ENCODE measurements around the gene NECTIN3. TPM values are rescaled to one million over a fixed set of nuclear protein-coding genes. Genes with fewer than 3 reads are reported as not detected.

Gene NECTIN3
- total and polyA plus RNA-seq, 3 donors from 2014 or later = 84.9 to 119 (median 97.1) TPM

DNA sequence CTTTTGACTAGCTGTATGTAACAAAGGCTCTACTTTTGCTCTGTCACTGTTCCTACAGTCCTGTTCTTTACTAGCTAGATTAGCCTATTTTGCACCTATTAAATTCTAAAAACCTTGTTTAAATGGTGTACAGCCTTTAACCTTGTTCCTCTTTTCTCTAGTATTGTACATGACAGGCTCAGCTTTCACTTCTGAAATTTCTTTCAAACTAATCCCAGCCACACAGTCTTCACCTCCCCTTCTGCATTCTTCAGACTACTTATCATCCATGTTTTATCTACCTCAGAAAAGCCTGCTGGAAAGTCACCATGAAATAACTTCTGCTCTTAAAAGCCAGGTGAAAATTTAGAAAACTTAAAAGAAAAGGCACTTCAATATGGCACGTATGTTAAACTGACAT lies 122.4 kb downstream of the NECTIN3 start:
- WGBS, 2 donors = 95 to 98% methylated on average over 1 of the region's 1 CpG
- Histone ChIP-seq H3K4me3 (no peak overlapping the region), H3K4me1 (no peaks in the 10 kb centered on the region), H3K9me3 (no peaks in the 10 kb centered on the region), H3K27ac (no peak overlapping the region), H3K36me3 (ENCODE audit: low read depth, missing control alignments) (no peaks in the 10 kb centered on the region), H3K27me3 (no peaks in the 10 kb centered on the region)
- TF ChIP-seq POLR2A (IDR thresholded peaks at IDR 0.05) = no peak
- TF ChIP-seq, protein P1, sequence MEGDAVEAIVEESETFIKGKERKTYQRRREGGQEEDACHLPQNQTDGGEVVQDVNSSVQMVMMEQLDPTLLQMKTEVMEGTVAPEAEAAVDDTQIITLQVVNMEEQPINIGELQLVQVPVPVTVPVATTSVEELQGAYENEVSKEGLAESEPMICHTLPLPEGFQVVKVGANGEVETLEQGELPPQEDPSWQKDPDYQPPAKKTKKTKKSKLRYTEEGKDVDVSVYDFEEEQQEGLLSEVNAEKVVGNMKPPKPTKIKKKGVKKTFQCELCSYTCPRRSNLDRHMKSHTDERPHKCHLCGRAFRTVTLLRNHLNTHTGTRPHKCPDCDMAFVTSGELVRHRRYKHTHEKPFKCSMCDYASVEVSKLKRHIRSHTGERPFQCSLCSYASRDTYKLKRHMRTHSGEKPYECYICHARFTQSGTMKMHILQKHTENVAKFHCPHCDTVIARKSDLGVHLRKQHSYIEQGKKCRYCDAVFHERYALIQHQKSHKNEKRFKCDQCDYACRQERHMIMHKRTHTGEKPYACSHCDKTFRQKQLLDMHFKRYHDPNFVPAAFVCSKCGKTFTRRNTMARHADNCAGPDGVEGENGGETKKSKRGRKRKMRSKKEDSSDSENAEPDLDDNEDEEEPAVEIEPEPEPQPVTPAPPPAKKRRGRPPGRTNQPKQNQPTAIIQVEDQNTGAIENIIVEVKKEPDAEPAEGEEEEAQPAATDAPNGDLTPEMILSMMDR (IDR thresholded peaks at IDR 0.05) = no peak
- intact Hi-C loops (cut with DNase I; ENCODE audit: low total_unique reads) = no loop called here
- no peak for DNase-seq

DNA sequence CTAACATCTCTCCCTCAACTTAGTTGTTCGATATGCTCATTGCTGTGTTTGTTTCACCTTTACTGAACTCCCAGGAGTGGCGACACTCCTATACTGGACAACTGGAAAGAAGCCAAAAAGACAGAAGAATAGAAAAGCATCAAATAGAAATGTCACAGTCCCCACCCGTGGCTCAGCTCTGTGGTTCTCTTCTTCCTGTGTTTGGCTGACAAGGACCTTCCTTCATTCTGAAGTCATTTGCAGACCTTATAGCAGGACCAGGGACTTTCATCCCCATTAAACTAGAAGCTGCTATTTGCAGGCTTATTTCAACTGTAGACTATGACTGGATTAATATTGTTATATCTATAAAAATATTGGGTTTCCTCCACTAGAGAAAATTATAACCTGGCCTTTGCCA lies 125.9 kb downstream of the NECTIN3 start:
- TF ChIP-seq, protein P1 (IDR thresholded peaks at IDR 0.05) = no peak
- no peak for TF ChIP-seq POLR2A (IDR thresholded peaks at IDR 0.05)
- no peak overlapping the region for H3K27ac ChIP-seq
- no peak overlapping the region for H3K4me3 ChIP-seq
- no peak for DNase-seq
- no peaks in the 10 kb centered on the region for H3K27me3 ChIP-seq
- no peaks in the 10 kb centered on the region for H3K4me1 ChIP-seq
- 84 to 87% methylated on average over 3 of the region's 3 CpGs for WGBS, 2 donors
- no peaks in the 10 kb centered on the region for H3K36me3 ChIP-seq (ENCODE audit: low read depth, missing control alignments)
- H3K9me3 ChIP-seq = no peaks in the 10 kb centered on the region
- intact Hi-C loops (cut with DNase I; ENCODE audit: low total_unique reads) = no loop called here

DNA sequence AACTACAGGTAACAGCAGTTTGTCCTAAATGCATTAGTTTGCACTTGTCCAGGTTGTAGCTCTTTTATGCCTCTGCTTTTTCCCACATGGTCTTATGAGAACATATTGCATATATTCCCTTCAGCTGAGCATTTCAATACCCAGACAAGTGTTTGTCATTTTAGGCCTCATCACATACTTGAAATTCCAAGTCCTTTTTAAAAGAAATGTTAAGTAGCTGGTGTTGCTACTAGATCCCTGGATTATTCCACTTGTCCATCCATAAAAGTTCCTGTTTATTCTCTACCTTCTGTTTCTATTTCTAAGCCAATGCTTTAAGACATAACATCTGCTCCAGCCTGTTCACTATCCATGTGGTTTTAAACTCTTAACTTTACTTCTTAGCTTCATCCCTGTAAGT lies 128.4 kb downstream of the NECTIN3 start:
- no peaks in the 10 kb centered on the region for H3K27me3 ChIP-seq
- no peak overlapping the region for H3K4me3 ChIP-seq
- intact Hi-C loops (cut with DNase I; ENCODE audit: low total_unique reads) = no loop called here
- H3K9me3 ChIP-seq = no peaks in the 10 kb centered on the region
- no peak overlapping the region for H3K27ac ChIP-seq
- no peaks in the 10 kb centered on the region for H3K36me3 ChIP-seq (ENCODE audit: low read depth, missing control alignments)
- TF ChIP-seq, protein P1 (IDR thresholded peaks at IDR 0.05) = no peak
- no peak for TF ChIP-seq POLR2A (IDR thresholded peaks at IDR 0.05)
- no peaks in the 10 kb centered on the region for H3K4me1 ChIP-seq
- DNase-seq = no peak

DNA sequence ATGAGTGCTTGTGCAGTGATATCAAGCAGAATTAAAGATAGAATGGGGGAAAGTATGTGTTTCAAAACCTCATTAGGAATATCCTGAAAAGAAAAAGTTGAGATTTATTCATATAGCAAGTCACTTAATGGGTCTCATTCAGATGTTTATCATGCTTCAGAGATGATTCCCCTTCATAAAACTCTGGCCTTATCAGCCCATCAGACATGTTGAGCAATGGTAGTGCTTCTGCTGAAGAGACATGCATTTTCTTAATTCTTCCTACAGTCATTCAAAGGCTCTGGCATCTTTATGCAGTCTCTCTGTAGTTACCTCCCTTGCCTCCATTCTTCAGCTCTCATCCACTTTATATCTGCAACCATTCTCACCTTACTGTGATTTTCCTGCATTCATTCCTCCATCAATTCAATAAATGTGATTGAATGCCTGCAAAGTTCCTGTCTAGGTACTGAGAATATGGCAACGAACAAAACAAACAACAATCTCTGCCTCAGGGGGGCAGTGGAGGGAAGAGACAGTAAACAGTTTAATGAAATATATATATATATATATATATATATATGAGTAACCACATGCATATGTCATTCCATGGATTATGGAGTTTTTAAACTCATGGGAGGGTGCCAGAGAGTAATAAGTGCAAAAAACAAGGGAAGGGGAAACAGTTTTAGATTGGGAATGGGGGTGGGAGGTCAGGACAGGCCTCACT lies 138.5 kb downstream of the NECTIN3 start:
- Histone ChIP-seq H3K4me1 (no peaks in the 10 kb centered on the region), H3K27ac (no peak overlapping the region), H3K36me3 (ENCODE audit: low read depth, missing control alignments) (no peaks in the 10 kb centered on the region), H3K27me3 (no peaks in the 10 kb centered on the region), H3K4me3 (no peak overlapping the region), H3K9me3 (no peaks in the 10 kb centered on the region)
- 74 to 78% methylated on average over 1 of the region's 1 CpG for WGBS, 2 donors
- no peak for TF ChIP-seq POLR2A (IDR thresholded peaks at IDR 0.05)
- TF ChIP-seq, protein P1 (IDR thresholded peaks at IDR 0.05) = no peak
- no peak for DNase-seq
- intact Hi-C loops (cut with DNase I; ENCODE audit: low total_unique reads) = no loop called here

Measured in testis (tissue), 3 donors.